GM18868 (cell line): ENCODE measurements around the gene IQGAP2.
"Not testable (repeated sequence)": the region's sequence is repeated elsewhere in the genome, so short reads cannot be mapped to it uniquely, and the experiment has no call there.

ENCODE experiments used
- ATAC-seq: cut with Tn5 transposase; IDR thresholded peaks from one replicate; pipeline ENCODE4 v1.9.1; 2021; ENCODE audit warnings: mild to moderate bottlenecking, moderate library complexity; ENCODE audit not compliant: unreplicated experiment

Gene IQGAP2

GRCh38 chr5:76592692-76593091 is 189.6 kb downstream of the IQGAP2 start:
- ATAC-seq, result no peak

GRCh38 chr5:76594107-76594506 is 191.0 kb downstream of the IQGAP2 start:
- ATAC-seq, result no peak

- no peak for ATAC-seq
Observed at GRCh38 chr5:76595755-76596481, 192.8 kb downstream of the IQGAP2 start.

- no peak for ATAC-seq
Observed at GRCh38 chr5:76598531-76598930, 195.4 kb downstream of the IQGAP2 start.

GRCh38 chr5:76600716-76601115 is 197.6 kb downstream of the IQGAP2 start:
- no peak for ATAC-seq

GRCh38 chr5:76601470-76601869 is 198.4 kb downstream of the IQGAP2 start:
- ATAC-seq, result no peak

- ATAC-seq, result no peak
Observed at GRCh38 chr5:76602094-76602726, 199.1 kb downstream of the IQGAP2 start.

GRCh38 chr5:76603991-76604390 is 200.9 kb downstream of the IQGAP2 start:
- ATAC-seq, result not testable (repeated sequence)

GRCh38 chr5:76604838-76605237 is 201.8 kb downstream of the IQGAP2 start:
- ATAC-seq, result no peak

- ATAC-seq, result no peak
Observed at GRCh38 chr5:76606701-76607100, 203.6 kb downstream of the IQGAP2 start.

- no peak for ATAC-seq
Observed at GRCh38 chr5:76607353-76607871, 204.3 kb downstream of the IQGAP2 start.

GRCh38 chr5:76608833-76609232 is 205.7 kb downstream of the IQGAP2 start:
- no peak for ATAC-seq

- ATAC-seq, result no peak
Observed at GRCh38 chr5:76610196-76610595, 207.1 kb downstream of the IQGAP2 start.

GRCh38 chr5:76612942-76613341 is 209.9 kb downstream of the IQGAP2 start:
- ATAC-seq, result no peak

- no peak for ATAC-seq
Observed at GRCh38 chr5:76615759-76616158, 212.7 kb downstream of the IQGAP2 start.

GRCh38 chr5:76616206-76616605 is 213.1 kb downstream of the IQGAP2 start:
- no peak for ATAC-seq

- no peak for ATAC-seq
Observed at GRCh38 chr5:76617229-76617628, 214.1 kb downstream of the IQGAP2 start.

- ATAC-seq, result no peak
Observed at GRCh38 chr5:76617675-76618074, 214.6 kb downstream of the IQGAP2 start.

GRCh38 chr5:76620166-76620565 is 217.1 kb downstream of the IQGAP2 start:
- no peak for ATAC-seq

GRCh38 chr5:76622076-76622475 is 219.0 kb downstream of the IQGAP2 start:
- no peak for ATAC-seq

GRCh38 chr5:76622973-76623596 is 220.0 kb downstream of the IQGAP2 start, which contains the start of gene F2RL2:
TSS of gene F2RL2 (minus strand) at chr5:76623403. CDS start at chr5:76623230, 173 bp downstream.
- ATAC-seq, result no peak
